KMS-11 (cell line): ENCODE data around the gene LPCAT3.

ENCODE experiments used
- H2AFZ ChIP-seq: fragments of 200-600 bp; sonication (generic); 2 replicates; pipeline ENCODE4 v1.6.1; 2016; ENCODE audit warnings: antibody characterized with exemption, mixed run types, low read depth
- H3K27ac ChIP-seq: fragments of 200-600 bp; sonication (generic); 2 replicates; pipeline ENCODE4 v1.6.1; 2016; ENCODE audit warnings: mild to moderate bottlenecking, mixed run types
- H3K27me3 ChIP-seq: fragments of 200-600 bp; sonication (generic); 2 replicates; pipeline ENCODE4 v1.6.1; 2017; ENCODE audit warnings: mild to moderate bottlenecking, low read depth, mixed run types, moderate library complexity; ENCODE audit not compliant: insufficient read depth
- H3K36me3 ChIP-seq: fragments of 200-600 bp; sonication (generic); 2 replicates; pipeline ENCODE4 v1.6.1; 2017; ENCODE audit warnings: mild to moderate bottlenecking, mixed run types; ENCODE audit not compliant: insufficient read depth
- H3K4me1 ChIP-seq: fragments of 200-600 bp; sonication (generic); 2 replicates; pipeline ENCODE4 v1.6.1; 2016; ENCODE audit warnings: mild to moderate bottlenecking, low read depth, mixed run types; ENCODE audit not compliant: poor library complexity, severe bottlenecking
- H3K4me2 ChIP-seq: fragments of 200-600 bp; sonication (generic); 2 replicates; pipeline ENCODE4 v1.7.0; 2016; ENCODE audit warnings: mild to moderate bottlenecking, mixed run types
- H3K4me3 ChIP-seq: fragments of 200-600 bp; sonication (generic); IDR thresholded peaks from 2 replicates; pipeline ENCODE4 v1.6.1; 2017; ENCODE audit warnings: low read depth, low read length, mixed read lengths; ENCODE audit not compliant: insufficient read depth
- H3K79me2 ChIP-seq: fragments of 200-600 bp; sonication (generic); 2 replicates; pipeline ENCODE4 v1.6.1; 2016; ENCODE audit warnings: low read depth, mixed run types; ENCODE audit not compliant: insufficient read depth
- H3K9ac ChIP-seq: fragments of 200-600 bp; sonication (generic); 2 replicates; pipeline ENCODE4 v1.6.1; 2016; ENCODE audit warnings: mild to moderate bottlenecking, mixed run types
- H4K20me1 ChIP-seq: fragments of 200-600 bp; sonication (generic); 2 replicates; pipeline ENCODE4 v1.6.1; 2016; ENCODE audit warnings: mild to moderate bottlenecking, mixed run types; ENCODE audit not compliant: insufficient read depth
- TF ChIP-seq, protein P1 (sequence below): fragments of 200-600 bp; sonication (generic); conservative IDR thresholded peaks from 2 replicates; pipeline ENCODE4 v1.6.1; 2017; ENCODE audit warnings: low read depth, mild to moderate bottlenecking, antibody characterized with exemption, low read length, moderate library complexity, mixed read lengths

LPCAT3 gene

DNA sequence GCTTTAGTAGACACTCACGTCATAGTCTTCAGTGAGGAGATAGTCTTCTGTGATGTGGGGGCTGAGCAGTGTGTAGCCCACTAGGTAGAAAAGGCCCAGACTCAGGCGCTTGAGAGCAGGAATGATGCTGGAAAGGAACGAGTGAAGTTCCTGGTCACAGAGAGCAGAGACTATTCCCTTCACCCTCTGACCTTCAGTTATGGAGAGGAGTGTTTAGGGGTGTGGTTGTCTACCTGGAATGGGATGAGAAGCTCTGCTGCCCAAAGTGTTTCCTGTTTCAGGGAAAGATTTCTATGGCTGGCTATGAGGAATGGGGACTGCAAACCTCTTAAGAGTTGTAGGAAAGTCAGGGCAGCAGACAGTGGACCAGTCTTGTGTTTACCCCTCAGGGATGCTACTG, 38.8 kb downstream of the LPCAT3 start:
- H3K36me3 ChIP-seq: peaks cover 3% of the 10 kb centered on the region; the same call in 1 of the 2 replicates

DNA sequence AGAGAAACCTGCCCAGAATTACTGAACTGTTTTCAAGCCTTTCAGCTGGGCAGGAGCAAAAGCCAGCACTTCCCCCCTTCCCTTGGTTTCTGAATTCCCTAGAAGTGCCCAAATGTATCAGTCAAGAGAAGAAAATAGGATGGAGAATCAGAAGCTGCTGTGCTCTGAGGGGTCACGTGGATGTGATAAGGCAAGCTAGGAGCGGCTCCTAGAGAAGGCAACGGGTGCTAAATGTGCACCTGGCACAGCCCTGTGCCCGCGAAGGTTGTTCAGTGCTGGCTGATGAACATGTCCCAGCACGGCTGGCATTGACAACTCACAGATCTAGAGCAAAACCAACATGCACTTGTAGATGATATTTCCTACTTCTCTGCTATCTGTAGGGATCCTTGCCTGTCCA, 39.3 kb downstream of the LPCAT3 start:
- Histone ChIP-seq H4K20me1 (no peaks in the 10 kb centered on the region), H3K4me3 (no peak overlapping the region), H3K27ac (no peak overlapping the region), H3K79me2 (no peaks in the 10 kb centered on the region), H3K27me3 (no peaks in the 10 kb centered on the region), H2AFZ (no peak overlapping the region), H3K4me2 (no peak overlapping the region), H3K9ac (no peak overlapping the region), H3K4me1 (peaks cover 29% of the 10 kb centered on the region), H3K36me3 (peaks cover 3% of the 10 kb centered on the region; the same call in 1 of the 2 replicates)
- TF ChIP-seq, protein P1, sequence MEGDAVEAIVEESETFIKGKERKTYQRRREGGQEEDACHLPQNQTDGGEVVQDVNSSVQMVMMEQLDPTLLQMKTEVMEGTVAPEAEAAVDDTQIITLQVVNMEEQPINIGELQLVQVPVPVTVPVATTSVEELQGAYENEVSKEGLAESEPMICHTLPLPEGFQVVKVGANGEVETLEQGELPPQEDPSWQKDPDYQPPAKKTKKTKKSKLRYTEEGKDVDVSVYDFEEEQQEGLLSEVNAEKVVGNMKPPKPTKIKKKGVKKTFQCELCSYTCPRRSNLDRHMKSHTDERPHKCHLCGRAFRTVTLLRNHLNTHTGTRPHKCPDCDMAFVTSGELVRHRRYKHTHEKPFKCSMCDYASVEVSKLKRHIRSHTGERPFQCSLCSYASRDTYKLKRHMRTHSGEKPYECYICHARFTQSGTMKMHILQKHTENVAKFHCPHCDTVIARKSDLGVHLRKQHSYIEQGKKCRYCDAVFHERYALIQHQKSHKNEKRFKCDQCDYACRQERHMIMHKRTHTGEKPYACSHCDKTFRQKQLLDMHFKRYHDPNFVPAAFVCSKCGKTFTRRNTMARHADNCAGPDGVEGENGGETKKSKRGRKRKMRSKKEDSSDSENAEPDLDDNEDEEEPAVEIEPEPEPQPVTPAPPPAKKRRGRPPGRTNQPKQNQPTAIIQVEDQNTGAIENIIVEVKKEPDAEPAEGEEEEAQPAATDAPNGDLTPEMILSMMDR: no peak

More for the DNA sequence above, 38.8 kb downstream of the LPCAT3 start:
- Histone ChIP-seq H4K20me1 (no peaks in the 10 kb centered on the region), H3K4me3 (no peak overlapping the region), H3K9ac (no peak overlapping the region), H2AFZ (no peak overlapping the region), H3K27ac (no peak overlapping the region), H3K27me3 (no peaks in the 10 kb centered on the region), H3K4me2 (no peak overlapping the region), H3K4me1 (peaks cover 26% of the 10 kb centered on the region), H3K79me2 (no peaks in the 10 kb centered on the region)
- TF ChIP-seq, protein P1: no peak

DNA sequence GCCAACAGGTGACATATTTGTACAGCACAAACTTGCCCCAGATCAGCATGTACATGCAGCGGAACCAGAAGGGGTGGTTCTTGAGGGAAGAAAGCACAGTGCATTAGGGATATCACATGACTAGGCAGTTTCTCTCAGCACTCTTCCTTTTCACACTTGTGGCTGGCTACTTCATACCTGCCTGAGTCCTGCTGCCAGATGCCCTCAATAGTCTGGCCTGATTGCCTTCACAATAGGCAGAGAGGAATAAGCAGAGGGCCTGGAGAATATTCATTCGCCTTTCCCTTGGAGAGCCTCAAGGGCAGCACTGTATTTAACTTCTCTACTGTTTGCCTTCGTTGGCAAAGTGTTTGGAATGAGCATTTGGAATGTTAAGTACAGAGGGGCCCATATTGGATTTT, 39.7 kb downstream of the LPCAT3 start:
- Histone ChIP-seq H3K27me3 (no peaks in the 10 kb centered on the region), H3K36me3 (peaks cover 3% of the 10 kb centered on the region; the same call in 1 of the 2 replicates), H2AFZ (no peak overlapping the region), H3K27ac (no peak overlapping the region; the same call in 1 of the 2 replicates), H3K4me1 (peaks cover 33% of the 10 kb centered on the region), H4K20me1 (no peaks in the 10 kb centered on the region), H3K4me3 (no peak overlapping the region), H3K79me2 (no peaks in the 10 kb centered on the region), H3K4me2 (no peak overlapping the region), H3K9ac (no peak overlapping the region)
- TF ChIP-seq, protein P1: no peak

DNA sequence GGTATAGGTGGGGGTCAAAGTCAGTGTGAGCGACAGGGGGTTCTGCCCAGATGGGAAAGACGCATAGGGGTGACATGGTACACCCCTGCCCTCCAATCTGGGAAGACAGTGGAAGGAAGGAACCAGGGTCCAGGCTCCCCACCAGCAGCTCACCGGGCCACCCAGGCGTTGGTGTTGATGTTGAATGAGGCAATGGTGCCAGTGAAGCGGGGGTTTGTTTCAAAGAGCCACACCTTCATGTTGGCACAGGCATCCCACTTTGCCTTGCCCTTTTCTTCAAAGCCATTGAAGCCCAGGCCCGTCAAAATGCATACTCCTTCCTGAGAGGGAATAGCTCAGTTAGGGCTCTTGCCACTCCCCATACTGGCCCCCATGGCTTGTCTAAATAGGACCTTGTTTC, 40.1 kb downstream of the LPCAT3 start:
- Histone ChIP-seq H3K4me3 (no peak overlapping the region), H3K79me2 (peaks cover 1% of the 10 kb centered on the region; the same call in 1 of the 2 replicates), H3K4me1 (peaks cover 35% of the 10 kb centered on the region), H3K27me3 (no peaks in the 10 kb centered on the region), H3K27ac (no peak overlapping the region; the same call in 1 of the 2 replicates), H3K4me2 (no peak overlapping the region), H4K20me1 (no peaks in the 10 kb centered on the region), H3K36me3 (peaks cover 3% of the 10 kb centered on the region; the same call in 1 of the 2 replicates), H3K9ac (no peak overlapping the region), H2AFZ (no peak overlapping the region)
- TF ChIP-seq, protein P1: no peak
